NCI-H2171 treated with DMSO at 0.1 percent for 48 hours (cell line): Measurements from ENCODE around the gene HOMER2.

Experiments
- DNase-seq: peaks from one replicate; lab custom pipeline; 2025; lab: John Stamatoyannopoulos, UW

The HOMER2 gene

GRCh38 chr15:82930461-82930860 lies 22.1 kb downstream of the HOMER2 start:
- DNase-seq = no peak

- no peak for DNase-seq
These were observed 23.8 kb downstream of the HOMER2 start for GRCh38 chr15:82928711-82929110.

DNA sequence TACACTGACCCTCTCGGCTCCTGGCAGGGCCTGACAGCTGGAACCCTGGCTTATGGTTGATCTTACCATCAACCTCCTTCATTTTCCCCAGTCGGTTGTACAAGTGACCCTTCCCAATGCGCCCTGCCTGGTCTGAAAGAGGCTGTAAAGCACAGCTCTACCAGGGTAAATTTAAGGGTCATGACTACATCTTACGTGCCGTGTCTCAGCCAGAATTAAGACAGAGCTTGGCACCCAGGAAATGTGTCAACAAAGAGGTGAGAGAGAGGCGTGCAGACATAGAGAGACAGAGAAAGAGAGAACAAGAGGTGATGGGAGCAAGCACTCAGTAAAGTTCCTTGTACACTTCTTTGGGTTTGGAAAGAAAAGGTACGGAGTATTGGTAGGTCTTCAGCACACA lies 28.8 kb downstream of the HOMER2 start:
- DNase-seq = no peak

DNA sequence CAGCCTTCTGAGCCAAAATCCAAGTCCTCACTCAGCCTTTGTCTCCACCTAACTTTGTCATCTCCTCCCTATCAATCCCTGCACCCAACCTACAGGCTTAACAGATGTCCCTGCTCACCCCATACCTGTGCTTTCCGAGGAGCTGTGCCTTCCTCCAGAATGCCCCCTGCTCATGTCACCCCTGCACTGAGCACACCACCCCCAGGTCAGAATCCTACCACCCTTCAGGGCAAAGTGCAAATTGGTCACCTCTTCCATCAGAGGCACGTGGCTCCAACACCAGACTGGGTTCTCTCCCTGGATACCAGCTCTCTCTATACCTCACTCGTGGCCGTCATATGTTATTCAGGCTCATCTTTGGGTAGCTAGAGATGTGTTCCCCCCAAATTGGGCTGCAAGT lies 29.8 kb downstream of the HOMER2 start:
- DNase-seq = no peak

DNA sequence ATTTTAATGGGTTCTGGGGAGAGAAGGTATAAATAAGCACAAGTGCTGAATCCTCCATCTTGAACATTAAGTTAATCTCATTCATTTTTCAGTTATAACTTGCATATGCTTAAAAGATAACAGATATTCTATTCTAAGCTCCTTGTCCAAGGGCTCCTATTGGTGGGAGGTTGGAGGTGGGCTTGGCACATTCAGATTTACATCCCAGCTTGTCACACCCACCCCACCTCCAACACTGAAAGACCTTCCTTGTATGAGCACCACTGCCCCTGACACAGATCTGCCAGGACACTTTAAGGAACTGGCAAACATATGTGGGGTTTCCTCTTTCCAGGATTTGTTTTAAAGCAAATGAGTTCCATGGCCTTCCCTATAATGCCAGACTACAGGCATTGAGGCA lies 30.6 kb downstream of the HOMER2 start:
- no peak for DNase-seq

DNA sequence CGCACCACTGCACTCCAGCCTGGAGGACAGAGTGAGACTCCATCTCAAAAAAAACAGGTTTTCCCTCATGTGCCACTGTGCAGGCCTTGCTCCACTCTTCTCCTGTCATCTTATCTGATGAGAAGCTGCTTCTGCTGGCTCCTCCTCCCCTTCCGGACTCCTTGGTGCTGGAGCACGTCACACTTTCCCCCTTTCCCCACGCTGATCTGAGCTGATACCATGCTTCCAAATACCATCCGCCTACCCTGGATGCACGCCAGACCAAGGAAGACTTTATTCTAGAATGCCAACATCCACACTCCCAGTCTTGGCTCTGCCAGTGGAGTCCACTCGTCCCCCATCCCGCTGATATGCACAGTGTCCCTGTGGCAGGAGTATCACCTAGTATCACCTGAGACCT lies 31.3 kb downstream of the HOMER2 start:
- DNase-seq = no peak

- no peak for DNase-seq
These were observed 33.2 kb downstream of the HOMER2 start for GRCh38 chr15:82919231-82919886.

- no peak for DNase-seq
These were observed 33.8 kb downstream of the HOMER2 start for GRCh38 chr15:82918607-82919230.

DNA sequence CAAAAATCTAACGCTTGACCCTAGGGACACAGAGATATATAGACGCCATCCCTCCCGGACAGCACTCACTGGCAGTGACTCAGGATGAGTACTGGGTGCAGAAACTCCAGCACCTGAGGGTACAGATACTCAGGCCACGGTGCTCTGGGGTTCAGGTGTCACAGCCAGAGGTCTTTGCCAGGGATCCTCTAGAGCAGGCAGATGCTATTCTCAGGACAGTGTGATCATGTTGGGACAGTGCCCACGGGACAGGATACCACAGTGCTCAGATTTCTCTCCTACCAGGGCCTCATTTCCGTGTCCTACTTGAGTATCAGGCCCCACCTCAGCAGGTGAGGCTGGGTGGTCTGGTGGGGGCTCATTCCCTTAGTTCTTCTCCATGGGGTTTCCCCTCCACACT lies 34.4 kb downstream of the HOMER2 start:
- DNase-seq = no peak

DNA sequence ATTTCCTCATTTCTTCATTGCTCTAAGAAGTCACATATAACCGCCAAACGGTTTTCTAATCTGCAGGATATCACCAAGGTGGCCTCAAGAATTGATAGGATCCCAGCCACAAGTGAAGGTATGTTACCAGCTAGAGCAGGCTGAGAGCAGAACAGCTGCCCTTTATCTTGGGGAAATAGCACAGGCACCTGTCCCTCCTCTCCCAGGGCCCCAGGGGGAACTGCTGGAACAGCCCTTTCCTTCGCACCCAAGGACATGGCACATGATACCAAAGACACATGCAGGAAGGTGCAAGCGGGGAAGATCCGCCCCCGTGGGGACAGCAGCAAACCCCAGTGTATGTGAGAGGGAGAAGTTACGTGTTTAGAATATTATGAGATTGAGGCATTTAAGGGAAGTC lies 35.3 kb downstream of the HOMER2 start:
- DNase-seq = no peak

GRCh38 chr15:82916161-82916952 lies 36.2 kb downstream of the HOMER2 start:
- DNase-seq = no peak

DNA sequence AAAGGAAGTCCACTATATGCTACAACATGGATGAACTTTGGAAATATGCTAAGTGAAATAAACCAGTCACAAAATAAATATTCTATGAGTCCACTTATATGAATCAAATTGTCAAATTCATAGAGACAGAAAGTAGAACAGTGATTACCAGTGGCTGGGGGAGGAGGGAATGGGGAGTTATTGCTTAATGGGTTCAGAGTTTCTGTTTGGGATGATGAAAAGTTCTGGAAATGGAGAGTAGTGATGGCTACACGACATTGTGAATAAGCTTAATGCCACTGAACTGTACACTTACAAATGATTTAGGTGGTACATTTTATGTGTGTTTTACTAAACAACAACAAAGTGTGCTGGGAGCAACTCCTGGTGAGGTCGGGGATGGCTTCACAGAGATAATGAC lies 38.1 kb downstream of the HOMER2 start:
- no peak for DNase-seq

GRCh38 chr15:82911458-82911857 lies 41.1 kb downstream of the HOMER2 start:
- no peak for DNase-seq

GRCh38 chr15:82910721-82911120 lies 41.8 kb downstream of the HOMER2 start:
- DNase-seq = no peak

- DNase-seq = no peak
These were observed 43.3 kb downstream of the HOMER2 start for GRCh38 chr15:82909080-82909815.

DNA sequence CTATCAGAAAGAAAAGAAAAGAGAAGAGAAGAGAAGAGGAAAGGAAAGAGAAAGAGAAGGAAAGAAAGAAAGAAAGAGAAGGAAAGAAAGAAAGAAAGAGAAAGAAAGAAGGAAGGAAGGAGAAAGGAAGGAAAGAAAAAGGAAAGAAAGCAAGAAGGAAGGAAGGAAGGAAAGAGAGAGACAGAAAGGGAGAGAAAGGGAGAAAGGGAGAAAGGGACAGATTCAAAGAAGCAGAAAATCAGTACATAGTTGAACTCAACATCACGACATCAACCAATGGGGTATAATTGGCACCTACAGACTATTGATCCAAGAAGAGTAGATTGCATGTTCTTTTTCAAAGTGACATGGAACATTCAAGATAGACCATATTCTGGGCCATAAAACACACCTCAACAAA lies 45.2 kb downstream of the HOMER2 start:
- DNase-seq = no peak

GRCh38 chr15:82904574-82904973 lies 47.9 kb downstream of the HOMER2 start:
- no peak for DNase-seq

DNA sequence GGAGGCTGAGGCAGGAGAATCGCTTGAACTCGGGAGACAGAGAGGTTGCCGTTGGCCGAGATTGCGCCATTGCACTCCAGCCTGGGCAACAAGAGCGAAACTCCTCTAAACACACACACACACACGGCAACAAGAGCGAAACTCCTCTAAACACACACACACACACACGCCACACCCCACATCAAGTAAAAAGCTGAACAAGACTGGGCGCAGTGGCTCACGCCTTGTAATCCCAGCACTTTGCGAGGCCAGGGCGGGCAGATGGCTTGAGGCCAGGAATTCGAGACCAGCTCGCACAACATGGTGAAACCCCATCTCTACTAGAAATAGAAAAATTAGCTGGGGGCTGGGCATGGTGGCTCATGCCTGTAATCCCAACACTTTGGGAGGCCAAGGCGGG lies 49.0 kb downstream of the HOMER2 start:
- DNase-seq = no peak

GRCh38 chr15:82901114-82901805 lies 51.3 kb downstream of the HOMER2 start:
- no peak for DNase-seq

DNA sequence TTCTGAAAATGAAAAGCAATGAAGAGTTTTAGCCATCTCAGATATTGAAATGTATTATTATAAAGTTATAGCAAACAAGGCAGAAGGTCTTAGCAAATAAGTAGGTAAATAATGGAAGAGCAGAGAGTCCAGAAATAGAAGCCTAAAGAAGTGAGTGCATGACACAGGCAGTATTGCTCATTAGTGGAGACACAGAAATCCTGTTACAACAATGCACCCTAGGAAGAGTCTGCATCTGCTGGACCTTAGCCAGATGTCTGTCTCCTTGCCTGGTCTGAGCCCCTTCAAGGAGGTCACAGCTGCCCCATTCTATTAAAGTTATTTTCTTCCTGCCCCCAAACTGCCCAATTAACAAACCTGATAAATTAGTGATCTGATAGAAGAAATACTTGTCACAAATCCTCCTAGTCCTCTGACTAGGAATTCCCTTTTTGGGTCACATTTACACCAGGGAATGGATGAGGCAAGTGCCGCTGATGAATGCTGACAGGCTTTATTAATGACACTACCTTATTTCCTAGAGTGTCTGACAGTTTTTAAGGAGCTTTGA lies 51.9 kb downstream of the HOMER2 start:
- DNase-seq = peak; percentile 4

DNA sequence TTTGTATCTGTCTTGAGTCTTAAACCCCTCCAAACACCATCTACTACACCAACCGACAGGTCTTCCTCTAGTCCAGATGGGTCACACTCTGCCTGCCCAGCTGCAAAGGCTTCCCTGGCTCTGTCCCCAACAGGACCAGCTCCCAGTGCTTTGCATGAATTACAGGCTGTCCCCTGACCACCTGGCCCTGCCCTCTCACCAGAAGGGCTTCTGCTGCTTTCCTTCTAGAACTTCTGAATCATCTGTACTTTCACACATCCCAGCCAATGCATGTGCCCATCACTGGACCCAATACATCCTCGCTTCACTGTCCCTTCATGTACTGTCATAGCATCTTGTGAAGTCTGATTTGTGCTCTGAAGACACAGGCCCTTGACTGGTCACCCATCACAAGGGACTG lies 53.6 kb downstream of the HOMER2 start:
- no peak for DNase-seq

- no peak for DNase-seq
These were observed 56.5 kb downstream of the HOMER2 start for GRCh38 chr15:82895983-82896382.
